GM19397 (cell line): ENCODE results near the gene FAM53B.
A peak's percentile ranks its signal among the peaks of the same experiment; 100 is the strongest.

Experiments used
- ATAC-seq: cut with Tn5 transposase; IDR thresholded peaks from one replicate; pipeline ENCODE4 v1.9.1; 2021; ENCODE audit warnings: mild to moderate bottlenecking, moderate library complexity; ENCODE audit not compliant: unreplicated experiment

FAM53B gene

DNA sequence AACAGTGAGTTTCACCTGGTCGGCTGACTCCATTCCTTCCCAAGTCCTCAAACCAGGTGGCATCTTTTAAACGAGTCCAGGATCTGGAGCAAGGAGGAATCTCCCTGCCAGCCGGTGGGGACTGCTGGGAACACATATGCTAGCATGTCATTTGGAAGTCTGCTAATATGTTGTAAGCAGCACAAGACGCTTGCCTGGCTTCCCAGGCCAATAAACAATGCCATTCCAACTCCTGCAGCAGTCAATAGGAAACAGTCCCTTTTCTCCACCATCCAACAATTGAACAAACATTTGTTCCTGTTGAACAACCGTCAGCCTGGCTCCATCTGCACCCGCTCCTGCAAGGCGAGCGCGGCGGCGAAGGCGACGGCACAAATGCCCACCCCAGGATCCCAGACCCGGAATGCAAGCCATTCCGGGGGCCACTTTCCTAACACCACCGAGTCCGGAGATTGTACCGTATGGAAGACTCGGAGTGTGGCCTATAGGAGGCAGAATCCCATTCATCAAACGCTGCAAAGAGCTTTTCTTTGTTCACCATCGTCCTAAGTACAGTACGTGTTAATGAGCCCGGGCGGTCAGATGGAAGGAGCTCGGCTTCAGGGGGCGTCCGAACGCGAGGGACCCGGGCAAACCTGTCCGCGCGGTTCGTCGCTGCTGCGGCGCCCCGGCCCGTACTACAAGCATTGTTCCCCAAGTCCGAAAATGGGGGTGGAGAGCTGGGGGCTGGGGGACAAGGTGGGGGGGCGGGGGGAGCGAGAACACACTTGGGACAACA is 1.6 kb downstream of the FAM53B start:
- no peak for ATAC-seq

DNA sequence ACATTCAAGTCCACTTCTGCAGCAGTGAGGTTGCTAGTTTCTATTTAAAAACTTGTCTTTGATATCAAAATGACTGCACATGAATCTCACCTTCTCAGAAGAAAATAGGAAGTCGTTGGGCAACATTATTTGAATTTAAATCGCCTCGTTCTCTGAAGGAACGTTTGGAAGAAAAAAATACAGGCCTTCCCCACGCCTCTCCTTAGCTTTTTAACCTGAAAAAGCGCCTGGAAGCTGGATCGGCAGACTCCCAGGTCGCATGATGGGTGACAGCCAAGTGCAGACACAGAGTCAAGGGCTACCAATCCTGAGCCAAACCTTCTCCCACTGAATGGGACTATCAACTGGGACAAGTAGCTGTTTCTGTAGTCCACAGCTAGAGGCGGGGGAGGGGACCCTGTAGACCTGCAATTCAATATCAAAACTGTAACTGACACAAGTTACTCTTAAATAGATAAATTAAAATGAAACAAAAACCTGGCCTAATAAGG is 2.2 kb downstream of the FAM53B start:
- no peak for ATAC-seq

- ATAC-seq: peak; percentile 30
These were observed 2.8 kb downstream of the FAM53B start for GRCh38 chr10:124741281-124741921.

DNA sequence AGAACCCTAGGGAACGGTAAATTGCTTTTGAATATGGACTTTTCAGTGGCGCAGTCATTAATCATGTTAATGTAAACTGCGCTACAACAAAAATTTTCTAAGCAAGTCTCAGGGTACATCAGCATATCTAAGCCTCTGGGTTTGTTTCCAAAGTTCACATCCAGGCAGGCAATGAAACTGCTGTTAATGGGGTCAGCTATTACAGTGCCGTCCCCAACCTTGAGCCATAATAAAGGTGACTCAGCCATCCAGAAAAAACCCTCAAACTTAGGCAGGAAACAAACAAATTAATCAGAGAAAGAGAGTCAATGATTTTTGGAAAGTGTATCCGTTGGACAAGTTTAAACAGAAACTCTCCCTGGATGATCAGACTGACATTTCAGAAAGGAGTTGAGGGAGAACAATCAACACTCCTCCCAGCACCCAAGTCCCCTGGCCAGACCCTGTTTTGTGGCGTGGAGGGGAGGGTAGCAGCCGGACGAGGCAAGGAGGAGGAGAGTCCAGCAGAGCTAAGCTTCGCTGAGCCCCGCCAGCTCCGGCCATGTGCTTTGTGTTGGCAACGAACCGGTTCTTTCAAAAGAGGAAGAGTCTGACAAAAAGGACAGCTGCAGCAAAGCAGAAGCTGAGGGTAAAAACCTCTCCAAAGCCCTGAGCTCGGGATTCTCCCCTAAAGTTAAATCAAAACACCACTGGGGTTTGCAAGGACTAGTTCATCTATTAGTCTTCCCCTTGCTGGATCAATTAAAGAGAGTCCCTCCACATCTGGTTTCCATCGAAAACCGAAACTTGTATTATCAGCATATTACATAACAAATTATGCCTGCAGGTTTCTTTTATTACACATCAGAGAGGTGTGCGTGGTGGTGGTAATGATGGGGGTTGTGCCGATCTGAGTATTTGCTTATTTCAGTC is 3.6 kb downstream of the FAM53B start:
- ATAC-seq: peak; percentile 11

GRCh38 chr10:124739986-124740368 is 4.2 kb downstream of the FAM53B start:
- ATAC-seq: no peak

- ATAC-seq: no peak
These were observed 4.9 kb downstream of the FAM53B start for GRCh38 chr10:124739119-124739921.

DNA sequence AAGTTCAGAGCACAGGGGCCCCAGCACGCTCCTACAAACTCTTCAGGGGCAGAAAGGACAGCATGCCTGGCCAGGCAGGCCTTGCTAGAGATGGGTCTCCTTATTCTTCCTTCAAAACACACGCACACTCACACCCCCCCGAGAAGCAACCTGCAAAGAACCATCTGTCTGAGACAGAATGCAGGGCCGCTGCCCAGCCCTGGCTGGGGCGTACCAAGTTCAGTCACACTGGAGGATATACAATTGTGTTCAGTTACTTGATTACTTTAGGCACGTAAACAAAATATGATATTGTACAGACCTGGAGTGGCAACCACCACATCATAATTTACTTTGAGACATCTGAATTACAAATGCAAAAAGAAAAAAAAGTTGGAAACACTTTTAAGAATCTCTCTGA is 5.7 kb downstream of the FAM53B start:
- no peak for ATAC-seq

DNA sequence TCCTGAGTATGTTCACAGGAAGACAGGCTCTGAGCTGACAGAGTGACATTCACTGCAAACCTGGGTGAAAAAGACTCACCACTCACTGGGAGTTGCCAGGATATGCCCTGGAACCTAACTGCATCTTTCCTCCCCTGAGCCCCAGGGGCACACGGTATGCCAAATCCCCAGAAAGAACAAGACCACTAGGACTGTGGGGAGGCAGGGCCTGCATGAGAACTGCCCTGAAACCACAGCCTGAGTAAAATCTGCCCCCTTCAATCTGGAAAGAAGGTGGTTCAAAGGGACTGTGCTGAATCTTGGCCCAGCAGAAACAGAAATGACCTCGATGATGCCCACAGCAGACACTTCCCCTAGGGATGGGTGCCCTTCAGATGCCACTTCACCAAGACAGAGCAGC is 6.5 kb downstream of the FAM53B start:
- no peak for ATAC-seq

GRCh38 chr10:124737221-124737620 is 7.0 kb downstream of the FAM53B start:
- ATAC-seq: no peak

DNA sequence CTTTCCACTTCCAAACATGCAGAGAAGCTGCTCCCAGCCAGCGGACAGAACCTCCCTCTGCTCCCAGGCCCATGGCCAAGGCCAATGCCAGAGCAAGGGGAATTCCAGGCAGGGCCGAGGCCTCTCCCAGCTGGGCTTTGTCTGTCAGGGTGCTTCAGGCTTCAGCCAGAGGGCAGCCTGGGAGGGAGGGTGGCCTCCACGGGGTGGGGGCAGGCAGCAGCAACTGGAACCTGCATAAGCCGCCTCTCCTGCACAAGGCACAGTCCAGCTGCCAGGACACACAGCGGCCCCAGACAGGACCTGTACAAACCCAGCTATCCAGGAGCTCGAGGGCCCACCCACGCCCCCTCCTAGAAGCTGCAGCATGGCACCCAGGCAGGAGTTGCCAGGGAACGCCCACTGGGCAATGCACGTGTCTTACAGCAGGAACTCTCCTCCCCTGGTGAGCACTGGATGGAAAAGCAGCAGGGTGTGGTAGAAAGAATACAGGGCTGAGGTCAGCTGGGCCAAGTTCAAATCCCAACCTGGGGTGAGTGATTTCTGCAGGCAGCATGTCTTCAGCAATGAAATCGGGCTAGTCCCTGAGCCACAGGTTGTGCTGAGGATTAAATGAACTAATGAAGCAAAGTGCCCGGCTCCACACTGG is 7.6 kb downstream of the FAM53B start:
- no peak for ATAC-seq

DNA sequence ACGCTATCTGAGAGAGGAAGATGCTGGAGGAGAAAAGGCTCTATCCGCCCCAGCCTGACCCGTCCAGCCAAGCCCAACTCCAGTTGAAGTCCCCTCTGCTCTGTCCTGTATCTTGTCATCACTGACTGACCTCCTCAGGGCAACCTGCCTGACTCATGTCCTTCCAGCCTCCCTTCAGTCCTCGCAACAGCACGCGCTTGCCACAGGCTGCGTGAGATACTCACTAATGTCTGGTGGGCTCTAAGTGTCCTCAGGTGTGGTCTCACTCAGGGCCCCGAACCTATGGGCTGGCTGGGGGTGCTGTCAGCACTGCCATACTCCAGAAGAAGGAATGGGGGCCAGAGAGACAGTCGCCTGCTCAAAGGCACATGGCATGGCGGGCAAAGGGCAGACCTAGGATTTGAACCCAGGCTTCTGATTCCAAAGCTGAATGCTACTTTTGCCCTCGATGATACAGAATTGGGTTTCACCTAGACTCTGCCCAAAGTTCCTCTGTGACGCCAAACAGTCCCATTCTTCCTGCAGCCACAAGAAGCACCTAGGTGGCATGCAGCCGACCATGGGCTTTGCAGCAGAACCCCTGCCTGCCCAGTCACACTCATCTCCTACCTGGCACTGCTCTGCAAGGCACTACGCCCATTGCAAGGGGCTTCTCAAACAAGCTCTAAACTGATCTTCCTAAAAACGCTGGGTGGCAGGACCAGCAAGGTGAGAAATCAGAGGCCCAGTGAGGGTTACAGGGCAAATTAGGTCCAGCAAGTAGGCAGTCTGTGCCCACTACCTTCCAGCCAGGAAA is 8.5 kb downstream of the FAM53B start:
- ATAC-seq: no peak

DNA sequence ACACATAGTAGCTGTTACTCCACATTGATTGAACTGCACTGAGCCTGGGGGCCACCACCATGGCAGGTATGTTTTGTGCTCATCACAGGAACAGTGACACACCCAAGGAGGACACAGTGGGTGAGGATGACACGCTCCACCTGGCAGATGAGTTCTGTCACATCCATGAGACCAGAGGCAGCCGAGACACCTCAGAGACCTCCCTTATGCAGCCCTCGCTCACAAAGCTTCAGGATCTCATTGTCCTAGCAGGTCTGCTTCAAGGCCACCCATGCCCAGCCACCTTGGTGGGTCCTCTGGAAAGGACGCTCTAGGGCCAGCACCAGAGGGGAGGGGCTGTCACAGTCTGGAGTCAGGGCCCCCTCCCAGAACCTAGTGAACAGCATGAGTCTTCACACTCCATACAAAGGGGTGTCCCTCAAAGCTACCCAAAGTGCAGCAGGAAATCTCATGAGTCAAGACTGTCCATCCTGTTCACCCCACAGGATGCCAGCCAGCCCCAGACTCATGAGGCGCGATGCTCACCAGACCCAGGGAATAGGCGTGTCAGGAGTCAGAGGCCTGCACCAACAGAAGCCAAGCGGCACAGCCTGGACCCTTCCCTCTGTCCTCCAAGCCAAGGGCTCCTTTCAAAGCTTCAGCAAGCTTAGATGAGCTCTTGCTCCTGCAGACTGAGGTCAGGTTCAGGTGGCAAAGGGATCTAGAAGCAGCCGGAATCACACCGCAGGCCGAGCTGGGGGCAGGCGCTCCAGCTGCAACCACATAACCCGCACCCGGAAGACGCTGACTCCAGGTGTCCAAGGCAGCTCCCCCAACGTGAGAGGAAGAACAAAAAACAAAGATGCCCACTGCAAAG is 9.6 kb downstream of the FAM53B start:
- ATAC-seq: no peak

GRCh38 chr10:124733571-124734245 is 10.5 kb downstream of the FAM53B start:
- ATAC-seq: no peak

GRCh38 chr10:124732931-124733570 is 11.1 kb downstream of the FAM53B start:
- peak; percentile 48 for ATAC-seq

DNA sequence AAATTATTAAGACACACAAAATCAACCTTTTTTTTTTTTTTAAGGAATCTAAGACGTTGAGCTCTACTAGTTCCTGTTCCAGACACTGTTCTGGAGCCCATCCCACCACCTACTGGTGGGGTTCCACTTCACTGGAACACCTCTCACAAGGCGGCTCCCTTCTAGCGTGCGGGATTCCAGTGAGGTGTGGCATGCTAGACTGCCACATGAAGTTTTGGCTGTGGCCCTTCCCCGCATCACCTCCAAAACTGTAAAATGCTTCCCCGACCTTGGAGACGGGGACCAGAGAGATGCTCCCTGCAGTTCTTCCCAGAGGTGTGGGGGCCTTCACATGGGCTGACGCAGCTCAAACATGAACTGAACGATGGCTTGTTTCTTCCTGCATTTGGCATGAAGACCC is 12.6 kb downstream of the FAM53B start:
- ATAC-seq: no peak

DNA sequence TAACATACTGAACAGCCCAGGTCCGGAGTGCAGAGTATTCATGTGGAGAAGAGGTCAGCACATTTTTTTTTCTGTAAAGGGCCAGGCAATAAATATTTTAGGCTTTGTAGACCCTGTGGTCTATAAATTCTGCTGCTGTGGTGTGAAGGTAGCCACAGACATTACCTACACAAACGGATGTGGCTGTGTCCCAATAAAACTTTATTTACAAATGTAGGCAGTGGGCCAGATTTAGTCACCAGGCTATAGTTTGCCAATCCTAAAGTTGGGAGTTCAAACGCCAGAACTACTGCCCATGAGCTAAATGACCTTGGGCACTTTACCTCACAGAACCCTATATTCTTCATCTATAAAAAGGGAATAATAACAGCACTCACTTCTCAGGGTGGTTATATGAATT is 13.4 kb downstream of the FAM53B start:
- no peak for ATAC-seq
